A673 (cell line): Measurements from ENCODE around the gene SLC16A6.

Experiments used
- EZH2 ChIP-seq: fragments of 200-600 bp; sonication (generic); IDR thresholded peaks from 2 replicates; pipeline ENCODE4 v1.6.1; 2017; ENCODE audit warnings: borderline replicate concordance, low read depth, mild to moderate bottlenecking, mixed read lengths, antibody characterized with exemption, low read length; ENCODE audit not compliant: poor library complexity, severe bottlenecking
- TF ChIP-seq, protein P1 (sequence below): fragments of 300-800, 200-600 bp; sonication (generic); conservative IDR thresholded peaks from 2 replicates; pipeline ENCODE4 v1.5.1; 2017; ENCODE audit warnings: low read depth, mild to moderate bottlenecking, antibody characterized with exemption, low read length, moderate library complexity, mixed read lengths

GRCh38 chr17:68324654-68325336 is 33.9 kb upstream of the SLC16A6 start:
- TF ChIP-seq EZH2, result no peak
- TF ChIP-seq, protein P1, sequence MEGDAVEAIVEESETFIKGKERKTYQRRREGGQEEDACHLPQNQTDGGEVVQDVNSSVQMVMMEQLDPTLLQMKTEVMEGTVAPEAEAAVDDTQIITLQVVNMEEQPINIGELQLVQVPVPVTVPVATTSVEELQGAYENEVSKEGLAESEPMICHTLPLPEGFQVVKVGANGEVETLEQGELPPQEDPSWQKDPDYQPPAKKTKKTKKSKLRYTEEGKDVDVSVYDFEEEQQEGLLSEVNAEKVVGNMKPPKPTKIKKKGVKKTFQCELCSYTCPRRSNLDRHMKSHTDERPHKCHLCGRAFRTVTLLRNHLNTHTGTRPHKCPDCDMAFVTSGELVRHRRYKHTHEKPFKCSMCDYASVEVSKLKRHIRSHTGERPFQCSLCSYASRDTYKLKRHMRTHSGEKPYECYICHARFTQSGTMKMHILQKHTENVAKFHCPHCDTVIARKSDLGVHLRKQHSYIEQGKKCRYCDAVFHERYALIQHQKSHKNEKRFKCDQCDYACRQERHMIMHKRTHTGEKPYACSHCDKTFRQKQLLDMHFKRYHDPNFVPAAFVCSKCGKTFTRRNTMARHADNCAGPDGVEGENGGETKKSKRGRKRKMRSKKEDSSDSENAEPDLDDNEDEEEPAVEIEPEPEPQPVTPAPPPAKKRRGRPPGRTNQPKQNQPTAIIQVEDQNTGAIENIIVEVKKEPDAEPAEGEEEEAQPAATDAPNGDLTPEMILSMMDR, result no peak
